Lower leg skin (tissue), 3 donors: ENCODE results near the gene ZFAND3.
"Not testable (repeated sequence)": the region's sequence is repeated elsewhere in the genome, so short reads cannot be mapped to it uniquely, and the experiment has no call there.

Experiments
- CTCF ChIP-seq, 3 donors: fragments of 450-650 bp; IDR thresholded peaks; one replicate each; pipeline ENCODE4 v1.5.1; 2016; ENCODE audit warnings: antibody characterized with exemption in 3 of 3, mild to moderate bottlenecking in 3 of 3, moderate library complexity in 2 of 3
- POLR2A ChIP-seq, 2 donors: fragments of 450-650 bp; IDR thresholded peaks; one replicate each; pipeline ENCODE4 v1.6.1; 2016 to 2017; ENCODE audit warnings: antibody characterized with exemption in 2 of 2, mild to moderate bottlenecking in 1 of 2, moderate library complexity in 1 of 2

- not testable (repeated sequence) for TF ChIP-seq CTCF, POLR2A (IDR thresholded peaks at IDR 0.05)
Measured at GRCh38 chr6:37993194-37993593, 173.7 kb downstream of the ZFAND3 start.
